ENCODE measurements around the gene JAM3.

The JAM3 gene

GRCh38 chr11:134068829-134069425 is at the start of gene JAM3:
TSS of gene JAM3 (plus strand) at chr11:134069072. CDS start at chr11:134069084, 12 bp downstream.
- TF ChIP-seq ZBTB7A (IDR thresholded peaks at IDR 0.05; ENCODE audit: low read depth) (no peak), MAX (IDR thresholded peaks at IDR 0.05) (no peak), CEBPB (IDR thresholded peaks at IDR 0.05) (no peak), REST (IDR thresholded peaks at IDR 0.05; ENCODE audit: low read depth) (no peak)

GRCh38 chr11:134019500-134019899 is 49.4 kb upstream of the JAM3 start:
- TF ChIP-seq TCF12 (IDR thresholded peaks at IDR 0.05; ENCODE audit: low read depth) (no peak), TEAD4 (IDR thresholded peaks at IDR 0.05) (no peak), YY1 (IDR thresholded peaks at IDR 0.05; ENCODE audit: low read depth) (no peak), USF1 (IDR thresholded peaks at IDR 0.05) (no peak), FOXM1 (IDR thresholded peaks at IDR 0.05; ENCODE audit: borderline replicate concordance, low read depth) (no peak), EP300 (IDR thresholded peaks at IDR 0.05; ENCODE audit: borderline replicate concordance) (no peak), ZBTB7A (IDR thresholded peaks at IDR 0.05; ENCODE audit: low read depth) (no peak), MAX (IDR thresholded peaks at IDR 0.05) (no peak), REST (IDR thresholded peaks at IDR 0.05; ENCODE audit: low read depth) (no peak), CEBPB (IDR thresholded peaks at IDR 0.05) (no peak), TAF1 (IDR thresholded peaks at IDR 0.05; ENCODE audit: low read depth) (no peak), EGR1 (IDR thresholded peaks at IDR 0.05) (no peak), CREB1 (IDR thresholded peaks at IDR 0.05; ENCODE audit: low read depth) (no peak), RAD21 (IDR thresholded peaks at IDR 0.05; ENCODE audit: low read depth) (no peak)

GRCh38 chr11:134020598-134020997 is 48.3 kb upstream of the JAM3 start:
- TF ChIP-seq EP300 (IDR thresholded peaks at IDR 0.05; ENCODE audit: borderline replicate concordance) (no peak), TAF1 (IDR thresholded peaks at IDR 0.05; ENCODE audit: low read depth) (no peak), TEAD4 (IDR thresholded peaks at IDR 0.05) (no peak), CEBPB (IDR thresholded peaks at IDR 0.05) (no peak), NFIC (IDR thresholded peaks at IDR 0.05) (no peak), MAX (IDR thresholded peaks at IDR 0.05) (no peak), USF1 (IDR thresholded peaks at IDR 0.05) (no peak), ZBTB7A (IDR thresholded peaks at IDR 0.05; ENCODE audit: low read depth) (no peak), CREB1 (IDR thresholded peaks at IDR 0.05; ENCODE audit: low read depth) (no peak), FOXM1 (IDR thresholded peaks at IDR 0.05; ENCODE audit: borderline replicate concordance, low read depth) (no peak), RAD21 (IDR thresholded peaks at IDR 0.05; ENCODE audit: low read depth) (no peak)

GRCh38 chr11:134021326-134021725 is 47.5 kb upstream of the JAM3 start:
- TF ChIP-seq EP300 (IDR thresholded peaks at IDR 0.05; ENCODE audit: borderline replicate concordance) (no peak), TEAD4 (IDR thresholded peaks at IDR 0.05) (no peak), FOXM1 (IDR thresholded peaks at IDR 0.05; ENCODE audit: borderline replicate concordance, low read depth) (no peak), RAD21 (IDR thresholded peaks at IDR 0.05; ENCODE audit: low read depth) (no peak), TCF12 (IDR thresholded peaks at IDR 0.05; ENCODE audit: low read depth) (no peak), REST (IDR thresholded peaks at IDR 0.05; ENCODE audit: low read depth) (no peak), ZBTB7A (IDR thresholded peaks at IDR 0.05; ENCODE audit: low read depth) (no peak), CREB1 (IDR thresholded peaks at IDR 0.05; ENCODE audit: low read depth) (no peak), CEBPB (IDR thresholded peaks at IDR 0.05) (no peak), TAF1 (IDR thresholded peaks at IDR 0.05; ENCODE audit: low read depth) (no peak), EGR1 (IDR thresholded peaks at IDR 0.05) (no peak), NFIC (IDR thresholded peaks at IDR 0.05) (no peak), MAX (IDR thresholded peaks at IDR 0.05) (no peak), USF1 (IDR thresholded peaks at IDR 0.05) (no peak), YY1 (IDR thresholded peaks at IDR 0.05; ENCODE audit: low read depth) (no peak)
